ENCODE results near the gene CFAP251. TPM values are rescaled to one million over a fixed set of nuclear protein-coding genes. Genes with fewer than 3 reads are reported as not detected.
A peak's percentile ranks its signal among the peaks of the same experiment; 100 is the strongest.

Gene CFAP251
- polyA plus RNA-seq, 1 donor (not counting 4 experiments of a cell fraction or from before 2014, with no cell fraction given): 74.2 TPM

DNA sequence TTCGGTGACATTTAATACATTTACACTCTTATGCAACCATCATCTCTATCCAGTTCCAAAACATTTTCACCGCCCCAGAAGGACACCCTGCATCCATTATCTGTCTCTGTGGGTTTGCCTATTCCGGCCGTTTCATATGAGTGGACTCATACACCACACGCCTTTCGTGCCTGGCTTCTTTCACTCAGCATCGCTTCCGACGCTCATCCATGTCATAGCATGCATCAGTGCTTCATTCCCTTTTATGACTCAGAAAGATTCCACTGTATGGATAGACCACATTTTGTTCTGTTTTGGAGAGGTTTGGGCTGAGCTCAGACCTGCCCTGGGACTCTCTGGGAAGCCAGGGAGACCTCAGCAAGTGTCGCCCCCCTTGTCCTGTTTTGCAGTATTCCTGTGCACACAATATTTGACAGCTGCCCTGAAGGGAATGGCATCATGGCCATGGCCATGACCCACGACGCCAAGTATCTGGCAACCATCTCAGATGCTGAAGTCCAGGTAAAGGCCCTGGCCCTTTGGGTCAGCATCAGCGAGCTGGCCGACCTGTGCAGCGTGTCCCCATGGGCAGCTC lies 23.8 kb downstream of the CFAP251 start:
- H3K27me3 ChIP-seq (ENCODE audit: control insufficient read depth, extremely low read depth, insufficient read depth, low read length): no peaks in the 10 kb centered on the region
- dilution Hi-C loops (cut with MboI; ENCODE audit: extremely low pct_ligation_motif_present, low sequenced_read_pairs): no loop called here
- peak overlapping the region; percentile 99 for H3K27ac ChIP-seq (ENCODE audit: control insufficient read depth, insufficient read depth, low read length)
- peak overlapping the region; percentile 70 for H3K4me2 ChIP-seq (ENCODE audit: control insufficient read depth, extremely low read depth, insufficient read depth, low read depth, low read length)
- H3K4me3 ChIP-seq (ENCODE audit: control insufficient read depth in 2 of 3, extremely low read depth in 1 of 3, insufficient read depth in 2 of 3, low read depth in 1 of 3, low read length in 3 of 3): peak overlapping the region in 1 of 3 experiments; percentile 18
- FAIRE-seq (peak; percentile 99), DNase-seq (ENCODE audit: low read depth, low spot score) (no peak)
- no peaks in the 10 kb centered on the region for H3K9me3 ChIP-seq (ENCODE audit: control insufficient read depth, low read depth, low read length)
- no peaks in the 10 kb centered on the region for H3K9me1 ChIP-seq (ENCODE audit: control insufficient read depth, extremely low read depth, insufficient read depth, low read length)
- H3K4me1 ChIP-seq (ENCODE audit: control insufficient read depth, extremely low read depth, insufficient read depth, low read length): peaks cover 40% of the 10 kb centered on the region
- no peaks in the 10 kb centered on the region for H4K20me1 ChIP-seq (ENCODE audit: control insufficient read depth, extremely low read depth, insufficient read depth, low read length)
- peaks cover 2 to 14% of the 10 kb centered on the region in 2 experiments for H3K36me3 ChIP-seq (ENCODE audit: control insufficient read depth in 2 of 2, extremely low read depth in 1 of 2, insufficient read depth in 2 of 2, low read length in 2 of 2)
- no peak overlapping the region for H2AFZ ChIP-seq (ENCODE audit: control insufficient read depth, low read length)
- no peaks in the 10 kb centered on the region for H3K79me2 ChIP-seq (ENCODE audit: control insufficient read depth, insufficient read depth, low read length)
- TF ChIP-seq EZH2 (IDR thresholded peaks at IDR 0.05; ENCODE audit: low read length): no peak
- TF ChIP-seq, protein P1, sequence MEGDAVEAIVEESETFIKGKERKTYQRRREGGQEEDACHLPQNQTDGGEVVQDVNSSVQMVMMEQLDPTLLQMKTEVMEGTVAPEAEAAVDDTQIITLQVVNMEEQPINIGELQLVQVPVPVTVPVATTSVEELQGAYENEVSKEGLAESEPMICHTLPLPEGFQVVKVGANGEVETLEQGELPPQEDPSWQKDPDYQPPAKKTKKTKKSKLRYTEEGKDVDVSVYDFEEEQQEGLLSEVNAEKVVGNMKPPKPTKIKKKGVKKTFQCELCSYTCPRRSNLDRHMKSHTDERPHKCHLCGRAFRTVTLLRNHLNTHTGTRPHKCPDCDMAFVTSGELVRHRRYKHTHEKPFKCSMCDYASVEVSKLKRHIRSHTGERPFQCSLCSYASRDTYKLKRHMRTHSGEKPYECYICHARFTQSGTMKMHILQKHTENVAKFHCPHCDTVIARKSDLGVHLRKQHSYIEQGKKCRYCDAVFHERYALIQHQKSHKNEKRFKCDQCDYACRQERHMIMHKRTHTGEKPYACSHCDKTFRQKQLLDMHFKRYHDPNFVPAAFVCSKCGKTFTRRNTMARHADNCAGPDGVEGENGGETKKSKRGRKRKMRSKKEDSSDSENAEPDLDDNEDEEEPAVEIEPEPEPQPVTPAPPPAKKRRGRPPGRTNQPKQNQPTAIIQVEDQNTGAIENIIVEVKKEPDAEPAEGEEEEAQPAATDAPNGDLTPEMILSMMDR (optimal IDR thresholded peaks at IDR 0.05 in 1 of 3, IDR thresholded peaks at IDR 0.05 in 1 of 3, conservative IDR thresholded peaks at IDR 0.05 in 1 of 3; ENCODE audit: extremely low read depth in 1 of 3, insufficient read depth in 2 of 3, low read length in 3 of 3): peak in 1 of 3 experiments; percentile 19
- peak overlapping the region; percentile 76 for H3K9ac ChIP-seq (ENCODE audit: control insufficient read depth, extremely low read depth, insufficient read depth, low read length)

DNA sequence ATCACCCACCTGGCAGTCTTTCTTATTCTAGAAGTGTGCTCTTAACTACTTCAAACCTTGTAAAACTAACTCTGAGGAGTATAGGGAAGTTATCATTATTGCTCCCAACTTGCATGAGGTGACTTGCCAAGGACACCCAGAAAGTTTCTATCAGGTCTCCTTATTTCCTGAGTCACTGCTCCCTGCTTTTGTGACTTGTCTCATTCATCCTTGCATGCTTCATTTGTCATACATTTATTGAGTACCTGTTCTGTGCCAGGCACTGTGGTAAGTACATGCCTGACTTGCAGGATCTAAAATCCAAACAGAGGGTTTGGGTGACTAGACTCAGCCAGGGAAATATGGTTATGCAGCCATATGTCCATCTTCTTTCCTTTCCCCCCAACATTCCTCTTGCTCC lies 25.5 kb downstream of the CFAP251 start:
- H4K20me1 ChIP-seq (ENCODE audit: control insufficient read depth, extremely low read depth, insufficient read depth, low read length): no peaks in the 10 kb centered on the region
- H3K9me3 ChIP-seq (ENCODE audit: control insufficient read depth, low read depth, low read length): no peaks in the 10 kb centered on the region
- peak overlapping the region; percentile 99 for H3K27ac ChIP-seq (ENCODE audit: control insufficient read depth, insufficient read depth, low read length)
- no peak overlapping the region for H3K4me3 ChIP-seq (ENCODE audit: control insufficient read depth in 2 of 3, extremely low read depth in 1 of 3, insufficient read depth in 2 of 3, low read depth in 1 of 3, low read length in 3 of 3)
- TF ChIP-seq EZH2 (IDR thresholded peaks at IDR 0.05; ENCODE audit: low read length): no peak
- TF ChIP-seq, protein P1 (optimal IDR thresholded peaks at IDR 0.05 in 1 of 3, IDR thresholded peaks at IDR 0.05 in 1 of 3, conservative IDR thresholded peaks at IDR 0.05 in 1 of 3; ENCODE audit: extremely low read depth in 1 of 3, insufficient read depth in 2 of 3, low read length in 3 of 3): no peak
- H3K4me2 ChIP-seq (ENCODE audit: control insufficient read depth, extremely low read depth, insufficient read depth, low read depth, low read length): no peak overlapping the region
- peaks cover 1 to 10% of the 10 kb centered on the region in 2 experiments for H3K36me3 ChIP-seq (ENCODE audit: control insufficient read depth in 2 of 2, extremely low read depth in 1 of 2, insufficient read depth in 2 of 2, low read length in 2 of 2)
- H3K9ac ChIP-seq (ENCODE audit: control insufficient read depth, extremely low read depth, insufficient read depth, low read length): no peak overlapping the region
- DNase-seq (ENCODE audit: low read depth, low spot score): no peak
- peaks cover 37% of the 10 kb centered on the region for H3K4me1 ChIP-seq (ENCODE audit: control insufficient read depth, extremely low read depth, insufficient read depth, low read length)
- FAIRE-seq: peak; percentile 46
- H3K27me3 ChIP-seq (ENCODE audit: control insufficient read depth, extremely low read depth, insufficient read depth, low read length): no peaks in the 10 kb centered on the region
- dilution Hi-C loops (cut with MboI; ENCODE audit: extremely low pct_ligation_motif_present, low sequenced_read_pairs): no loop called here
- no peak overlapping the region for H2AFZ ChIP-seq (ENCODE audit: control insufficient read depth, low read length)
- no peaks in the 10 kb centered on the region for H3K9me1 ChIP-seq (ENCODE audit: control insufficient read depth, extremely low read depth, insufficient read depth, low read length)
- no peaks in the 10 kb centered on the region for H3K79me2 ChIP-seq (ENCODE audit: control insufficient read depth, insufficient read depth, low read length)
